H1 (cell line): ENCODE results near the gene GLUL. TPM values are rescaled to one million over a fixed set of nuclear protein-coding genes. Genes with fewer than 3 reads are reported as not detected.

Source experiments
- CTCF ChIA-PET: fragments of 300-600 bp; sonication (Branson Sonifier 250); formaldehyde crosslinking; loops from one replicate; lab custom pipeline; 2021; ENCODE audit not compliant: partially characterized antibody; lab: Charles Lee
- POLR2A ChIA-PET: fragments of 300-600 bp; sonication (Branson Sonifier 250); formaldehyde crosslinking; loops from one replicate; lab custom pipeline; 2021; ENCODE audit warnings: inconsistent platforms; ENCODE audit not compliant: partially characterized antibody; lab: Charles Lee
- DNase-seq, 2 experiments: peaks; one replicate each; pipeline versions ENCODE4 v3.0.0 to v3.0.0-alpha.2; 2010 to 2022; ENCODE audit warnings: low spot score in 2 of 2, low read depth in 1 of 2, mixed read lengths in 1 of 2
- FAIRE-seq: peaks from 2 replicates; lab custom pipeline; 2011; peaks lifted over from hg19 to GRCh38; lab: Jason Lieb, UNC
- H2AFZ ChIP-seq: 2 replicates; pipeline ENCODE4 v1.8.1; 2012; ENCODE audit warnings: low read length, inconsistent platforms
- H2AK5ac ChIP-seq: 2 replicates; pipeline ENCODE4 v1.6.1; 2013; ENCODE audit warnings: low read depth, low read length
- H2BK120ac ChIP-seq: replicated peaks from 2 replicates; pipeline ENCODE3; 2013; ENCODE audit warnings: low read depth, low read length, inconsistent platforms
- H2BK12ac ChIP-seq: 2 replicates; pipeline ENCODE4 v1.6.1; 2013; ENCODE audit warnings: low read depth, low read length
- H2BK15ac ChIP-seq: 2 replicates; pipeline ENCODE4 v1.6.1; 2013; ENCODE audit warnings: low read length
- H2BK20ac ChIP-seq: 2 replicates; pipeline ENCODE4 v1.6.1; 2013; ENCODE audit warnings: low read length
- H2BK5ac ChIP-seq: 2 replicates; pipeline ENCODE4 v1.6.1; 2013; ENCODE audit warnings: low read depth, low read length
- H3K14ac ChIP-seq: 2 replicates; pipeline ENCODE4 v1.6.1; 2013; ENCODE audit warnings: inconsistent platforms; ENCODE audit not compliant: insufficient read length
- H3K18ac ChIP-seq: 2 replicates; pipeline ENCODE4 v1.6.1; 2013; ENCODE audit warnings: low read length; ENCODE audit errors: extremely low read depth
- H3K23ac ChIP-seq: 2 replicates; pipeline ENCODE4 v1.6.1; 2013; ENCODE audit warnings: inconsistent platforms; ENCODE audit not compliant: insufficient read length
- H3K23me2 ChIP-seq: 2 replicates; pipeline ENCODE4 v1.6.1; 2013; ENCODE audit warnings: low read depth, low read length
- H3K27ac ChIP-seq: 2 replicates; pipeline ENCODE4 v1.6.1; 2011; ENCODE audit warnings: low read depth, low read length, inconsistent platforms
- H3K27me3 ChIP-seq, 4 experiments: replicated peaks in 1 of 4; 1 replicate in 1 of 4; 2 replicates in 3 of 4; pipeline versions ENCODE4 v1.6.1 to v1.8.1; 2011 to 2013; ENCODE audit warnings: low read length in 3 of 4, mild to moderate bottlenecking in 3 of 4, inconsistent platforms in 2 of 4, mixed read lengths in 2 of 4, moderate library complexity in 1 of 4; ENCODE audit not compliant: control insufficient read depth in 3 of 4, insufficient read depth in 3 of 4; ENCODE audit errors: extremely low read depth in 1 of 4
- H3K36me3 ChIP-seq, 4 experiments: 2 replicates each; pipeline versions ENCODE4 v1.6.1 to v1.8.1; 2011 to 2013; ENCODE audit warnings: mild to moderate bottlenecking in 4 of 4, low read length in 3 of 4, moderate library complexity in 2 of 4, control low read depth in 1 of 4, inconsistent platforms in 1 of 4; ENCODE audit not compliant: insufficient read depth in 4 of 4, control insufficient read depth in 2 of 4
- H3K4ac ChIP-seq: replicated peaks from 2 replicates; pipeline ENCODE3; 2013; ENCODE audit warnings: low read length, low read depth, mixed read lengths, inconsistent platforms; ENCODE audit not compliant: insufficient read length
- H3K4me1 ChIP-seq, 4 experiments: replicated peaks in 1 of 4; 1 replicate in 1 of 4; 2 replicates in 3 of 4; pipeline versions ENCODE4 v1.6.1 to v1.8.1; 2011 to 2013; ENCODE audit warnings: low read length in 3 of 4, inconsistent platforms in 2 of 4, mixed read lengths in 1 of 4; ENCODE audit not compliant: insufficient read depth in 4 of 4, control insufficient read depth in 3 of 4
- H3K4me2 ChIP-seq, 2 experiments: 2 replicates each; pipeline versions ENCODE4 v1.6.1 to v1.8.1; 2011 to 2013; ENCODE audit warnings: low read depth in 2 of 2, low read length in 2 of 2, control low read depth in 1 of 2, inconsistent platforms in 1 of 2, mild to moderate bottlenecking in 1 of 2; ENCODE audit not compliant: insufficient read depth in 1 of 2
- H3K4me3 ChIP-seq, 4 experiments: fragments of 200-600, 300-600 bp in 1 of 4; sonication (generic), shearing (Covaris generic), sonication (Bioruptor Twin) in 1 of 4; 2 replicates each; pipeline versions ENCODE4 v1.5.1 to v1.8.1; 2011 to 2016; ENCODE audit warnings: low read length in 4 of 4, low read depth in 3 of 4, control low read depth in 2 of 4, inconsistent platforms in 2 of 4, mild to moderate bottlenecking in 2 of 4, mixed read lengths in 1 of 4, moderate library complexity in 1 of 4; ENCODE audit not compliant: insufficient read depth in 2 of 4; ENCODE audit errors: extremely low read depth in 1 of 4
- H3K56ac ChIP-seq: replicated peaks from 2 replicates; pipeline ENCODE3; 2013; ENCODE audit warnings: low read depth, mild to moderate bottlenecking, mixed read lengths, low read length, inconsistent platforms; ENCODE audit not compliant: insufficient read length
- H3K79me1 ChIP-seq: 2 replicates; pipeline ENCODE4 v1.6.1; 2013; ENCODE audit warnings: low read depth, low read length, control low read depth
- H3K79me2 ChIP-seq, 2 experiments: 2 replicates each; pipeline versions ENCODE4 v1.6.1 to v1.8.1; 2012 to 2013; ENCODE audit warnings: low read length in 2 of 2, mild to moderate bottlenecking in 2 of 2, inconsistent platforms in 1 of 2; ENCODE audit not compliant: insufficient read depth in 2 of 2, control insufficient read depth in 1 of 2
- H3K9ac ChIP-seq, 4 experiments: replicated peaks in 1 of 4; 1 replicate in 1 of 4; 2 replicates in 3 of 4; pipeline versions ENCODE4 v1.6.1 to v1.8.1; 2011 to 2013; ENCODE audit warnings: low read depth in 3 of 4, low read length in 3 of 4, control low read depth in 2 of 4, mild to moderate bottlenecking in 2 of 4, moderate library complexity in 2 of 4, inconsistent platforms in 1 of 4; ENCODE audit errors: extremely low read depth in 1 of 4
- H3K9me3 ChIP-seq, 2 experiments: 2 replicates each; pipeline versions ENCODE4 v1.6.1 to v1.8.1; 2012 to 2013; ENCODE audit warnings: mild to moderate bottlenecking in 2 of 2, moderate library complexity in 2 of 2, control low read depth in 1 of 2, inconsistent platforms in 1 of 2, low read depth in 1 of 2, low read length in 1 of 2, mixed read lengths in 1 of 2; ENCODE audit not compliant: insufficient read depth in 2 of 2
- H4K20me1 ChIP-seq, 2 experiments: replicated peaks in 1 of 2; 2 replicates each; pipeline versions ENCODE3 to v1.8.1; 2011 to 2013; ENCODE audit warnings: inconsistent platforms in 2 of 2, low read length in 2 of 2, mild to moderate bottlenecking in 1 of 2; ENCODE audit not compliant: insufficient read depth in 2 of 2, control insufficient read depth in 1 of 2
- H4K5ac ChIP-seq: 2 replicates; pipeline ENCODE4 v1.6.1; 2013; ENCODE audit warnings: low read length, low read depth, mixed read lengths, inconsistent platforms; ENCODE audit not compliant: insufficient read length
- H4K8ac ChIP-seq: 2 replicates; pipeline ENCODE4 v1.8.0; 2013; ENCODE audit warnings: mild to moderate bottlenecking, moderate library complexity, low read length, inconsistent platforms; ENCODE audit not compliant: insufficient read depth; ENCODE audit errors: extremely low read depth
- H4K91ac ChIP-seq: replicated peaks from 2 replicates; pipeline ENCODE3; 2013; ENCODE audit warnings: low read length, mixed read lengths, inconsistent platforms; ENCODE audit not compliant: insufficient read length
- ASH2L ChIP-seq: fragments of 200-600, 300-600 bp; sonication (generic); IDR thresholded peaks from one replicate; pipeline ENCODE4 v1.7.1; 2017; ENCODE audit warnings: low read length
- CREB1 ChIP-seq: IDR thresholded peaks from 2 replicates; pipeline ENCODE4 v1.6.1; 2012; ENCODE audit warnings: inconsistent platforms
- EP300 ChIP-seq, 2 experiments: IDR thresholded peaks; 1 replicate in 1 of 2; 2 replicates in 1 of 2; pipeline ENCODE4 v1.6.1; 2011 to 2012; ENCODE audit warnings: low read depth in 2 of 2, low read length in 2 of 2, mild to moderate bottlenecking in 2 of 2, borderline replicate concordance in 1 of 2, inconsistent platforms in 1 of 2, moderate library complexity in 1 of 2
- KDM1A ChIP-seq: fragments of 200-600, 300-600 bp; sonication (generic); IDR thresholded peaks from 2 replicates; pipeline ENCODE4 v1.7.1; 2016; ENCODE audit warnings: mild to moderate bottlenecking, low read length, borderline replicate concordance
- KDM4A ChIP-seq: IDR thresholded peaks from one replicate; pipeline ENCODE4 v1.7.1; 2012; ENCODE audit warnings: low read depth, mild to moderate bottlenecking, moderate library complexity, low read length, inconsistent platforms; ENCODE audit not compliant: severe bottlenecking
- PHF8 ChIP-seq: fragments of 200-600 bp; sonication (generic); conservative IDR thresholded peaks from 2 replicates; pipeline ENCODE4 v1.7.1; 2012; ENCODE audit warnings: low read depth, mild to moderate bottlenecking, inconsistent platforms, low read length, moderate library complexity
- RBBP5 ChIP-seq: IDR thresholded peaks from 2 replicates; pipeline ENCODE4 v1.7.1; 2012; ENCODE audit warnings: low read depth, mild to moderate bottlenecking, inconsistent platforms, low read length, moderate library complexity, borderline replicate concordance
- TAF7 ChIP-seq: optimal IDR thresholded peaks from 2 replicates; pipeline ENCODE3; 2011; ENCODE audit warnings: low read depth, mild to moderate bottlenecking, inconsistent platforms, low read length, moderate library complexity, borderline replicate concordance
- WGBS, 2 experiments: shearing (Covaris generic) in 1 of 2; methylation state at CpG; one replicate each; pipeline versions ENCODE4 v1.1.6 to v1.1.7; 2013 to 2015; ENCODE audit warnings: low lambda C conversion rate in 2 of 2, mixed read lengths in 2 of 2, inconsistent platforms in 1 of 2, low coverage in 1 of 2, missing lambda C conversion rate in 1 of 2; ENCODE audit not compliant: insufficient replicate concordance in 2 of 2, insufficient coverage in 1 of 2, insufficient read length in 1 of 2; ENCODE audit errors: extremely low coverage in 1 of 2, missing lambda C conversion rate in 1 of 2; 5-methylcytosine and 5-hydroxymethylcytosine counted together
- polyA plus RNA-seq, 7 experiments: library from polyadenylated mRNA; depleted of rRNA in 3 of 7; stranded (reverse) in 5 of 7; unstranded in 2 of 7; fragments of >200 nt in 5 of 7; fragments of 200-250 nt in 2 of 7; gene quantifications; 1 replicate in 5 of 7; 2 replicates in 1 of 7; 4 replicates in 1 of 7; pipeline versions ENCODE4 v1.2.1 to v1.2.3, GENCODE V29; 2011 to 2013; ENCODE audit warnings: missing spikeins in 2 of 7, mixed read lengths in 2 of 7
- total RNA-seq: library from RNA; stranded (reverse); fragmentation: NEBNext Ultra II Directional; extraction: Animal tissue kit (Norgen Biotek cat#: 25700); gene quantifications from 2 replicates; pipeline ENCODE4 v1.2.1, GENCODE V29; 2021

Gene GLUL
- total and polyA plus RNA-seq, 2 of the 8 experiments (the other 6 are each of a cell fraction or from before 2014, with no cell fraction given) = 261 to 453 TPM

DNA sequence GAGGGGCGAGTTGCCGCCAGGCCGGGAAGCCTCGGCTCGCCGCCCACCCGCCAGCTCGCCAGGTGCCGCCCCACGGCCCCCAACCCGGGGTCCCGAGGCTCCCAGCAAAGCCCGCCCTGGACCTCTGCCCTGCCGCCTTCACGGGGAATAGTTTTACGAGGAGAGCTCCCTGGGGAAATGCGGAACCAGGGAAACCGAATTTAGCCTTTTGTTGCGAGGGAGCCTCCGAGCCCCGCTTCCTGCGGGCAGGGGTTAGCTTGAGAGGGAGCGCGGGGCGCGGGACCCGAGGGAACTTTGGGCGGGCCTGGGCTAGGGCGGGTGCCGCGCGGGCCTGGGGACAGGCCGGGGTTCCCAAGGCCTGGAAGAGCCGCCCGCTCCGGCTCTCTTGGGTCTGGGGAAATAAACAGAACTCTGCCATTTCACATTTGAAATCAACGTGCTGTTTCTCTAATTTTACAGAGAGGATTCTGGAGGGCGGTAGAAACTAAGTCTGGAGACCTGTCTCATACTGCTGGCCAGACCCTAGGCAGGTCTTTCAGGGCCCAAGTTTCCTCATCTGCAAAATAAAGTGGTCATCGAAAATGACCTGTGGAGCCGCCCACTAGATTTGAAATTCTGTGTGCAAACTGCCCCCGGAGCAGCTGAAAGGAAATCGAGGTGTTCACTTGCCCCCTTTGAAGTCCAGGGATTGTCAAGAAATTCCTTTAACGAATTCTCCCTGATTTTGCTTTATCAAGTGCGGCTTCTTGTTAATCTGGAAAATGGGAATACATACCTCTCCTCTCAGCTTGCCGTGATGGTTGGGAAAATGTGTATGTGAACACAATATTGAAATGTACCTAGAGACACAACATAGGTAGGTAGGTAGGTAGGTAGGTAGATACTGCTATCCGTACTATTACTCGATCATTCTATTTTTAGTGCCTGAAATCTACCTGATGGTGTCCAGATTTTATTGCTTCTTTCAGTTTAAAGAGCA, 749 bp upstream of the GLUL start:
- no peak overlapping the region for H2BK15ac ChIP-seq
- H3K4me3 ChIP-seq = peak overlapping the region; percentile 47 to 99 (median 76)
- FAIRE-seq (no peak), DNase-seq (no peak)
- peaks cover 8% of the 10 kb centered on the region for H3K23me2 ChIP-seq
- WGBS, 2 experiments = 19% methylated on average over 26 of the region's 47 CpGs; no CpG with 5 or more reads in 1 of the 2 experiments
- ChIA-PET CTCF (interaction anchor here (0.5 to 1.9 kb wide), 8 partner anchors 12 to 319 kb away, joined by 3 to 6 read pairs (median 4); no protein-coding TSS in a partner anchor), POLR2A (interaction anchor here (0.6 to 1.8 kb wide), 52 partner anchors 8 to 505 kb away, joined by 3 to 40 read pairs (median 4); partner anchors contain the start of gene TEDDM1)
- peak overlapping the region; percentile 98; the same call in 1 of the 2 replicates for H4K8ac ChIP-seq
- H3K27ac ChIP-seq = peak overlapping the region; percentile 94
- peaks cover 13 to 33% (median 14%) of the 10 kb centered on the region in 4 experiments for H3K36me3 ChIP-seq
- H3K4me1 ChIP-seq = peaks cover 4 to 12% (median 8%) of the 10 kb centered on the region in 4 experiments; a peak in 5 of 7 replicates
- no peak overlapping the region for H4K91ac ChIP-seq
- no peak overlapping the region for H2AK5ac ChIP-seq
- H3K4ac ChIP-seq = no peak overlapping the region
- H3K56ac ChIP-seq = peak overlapping the region; percentile 77
- H2BK12ac ChIP-seq = no peak overlapping the region; the same call in 1 of the 2 replicates
- H3K14ac ChIP-seq = no peak overlapping the region
- H2BK120ac ChIP-seq = no peak overlapping the region
- peaks cover 33 to 51% of the 10 kb centered on the region in 2 experiments for H3K79me2 ChIP-seq
- H3K27me3 ChIP-seq = no peaks in the 10 kb centered on the region; a peak in 1 of 7 replicates
- H2BK20ac ChIP-seq = no peak overlapping the region
- peak overlapping the region; percentile 62; the same call in 1 of the 2 replicates for H3K18ac ChIP-seq
- TF ChIP-seq PHF8 (peak; percentile 57), RBBP5 (peak; percentile 94; the same call in 1 of the 2 replicates), ASH2L (peak; percentile 93), EP300 (IDR thresholded peaks at IDR 0.05; ENCODE audit: borderline replicate concordance in 1 of 2, low read depth in 2 of 2, low read length in 2 of 2) (no peak), KDM4A (peak; percentile 15), KDM1A (no peak), CREB1 (no peak), TAF7 (no peak)
- H4K5ac ChIP-seq = peak overlapping the region; percentile 53
- no peaks in the 10 kb centered on the region for H3K9me3 ChIP-seq
- H3K9ac ChIP-seq = peak overlapping the region; percentile 76 to 88 (median 82)
- no peak overlapping the region for H3K23ac ChIP-seq
- H3K4me2 ChIP-seq = peak overlapping the region; percentile 82 to 95
- peaks cover 7% of the 10 kb centered on the region; the same call in 1 of the 2 replicates for H3K79me1 ChIP-seq
- H2BK5ac ChIP-seq = peak overlapping the region; percentile 67; the same call in 1 of the 2 replicates
- no peak overlapping the region for H2AFZ ChIP-seq
- peaks cover 22 to 27% of the 10 kb centered on the region in 2 experiments for H4K20me1 ChIP-seq
